Fibroblast of the aortic adventitia (primary cell): ENCODE measurements around the gene GATA5. TPM values are rescaled to one million over a fixed set of nuclear protein-coding genes. Genes with fewer than 3 reads are reported as not detected.

ENCODE experiments used
- DNase-seq: peaks from one replicate; pipeline ENCODE4 v3.0.0-alpha.2; 2010; ENCODE audit warnings: low read depth
- H3K4me3 ChIP-seq: 2 replicates; pipeline ENCODE4 v1.5.1; 2011; ENCODE audit warnings: low read depth, mild to moderate bottlenecking, control low read depth, low read length, moderate library complexity
- CTCF ChIP-seq: IDR thresholded peaks from 2 replicates; pipeline ENCODE4 v1.5.1; 2011; ENCODE audit warnings: mild to moderate bottlenecking, low read length, control low read depth, inconsistent platforms; ENCODE audit not compliant: insufficient read depth
- total RNA-seq: library from RNA; depleted of rRNA; stranded (reverse); fragments of >200 nt; gene quantifications from 2 replicates; pipeline ENCODE4 v1.2.3, GENCODE V29; 2012; ENCODE audit warnings: low replicate concordance

GATA5 gene
- 0.08 TPM in 1 of 2 replicates, not detected in the other for total RNA-seq

- no peak within 1 kb of the TSS for H3K4me3 ChIP-seq
- no peak for TF ChIP-seq CTCF
These were observed at the start of gene GATA5 for GRCh38 chr20:62475772-62476055. GATA5 (minus strand) TSS chr20:62475995; CDS start chr20:62475521, 474 bp downstream.

GRCh38 chr20:62525014-62525413 lies 49.2 kb upstream of the GATA5 start:
- DNase-seq = no peak
- TF ChIP-seq CTCF = no peak
- no peak overlapping the region for H3K4me3 ChIP-seq

More at GRCh38 chr20:62475772-62476055, at the start of gene GATA5:
- no peak for DNase-seq

GRCh38 chr20:62524505-62524911 lies 48.7 kb upstream of the GATA5 start:
- DNase-seq = peak; percentile 27
- no peak for TF ChIP-seq CTCF
- no peak overlapping the region for H3K4me3 ChIP-seq

- TF ChIP-seq CTCF = no peak
- no peak for DNase-seq
- no peak overlapping the region for H3K4me3 ChIP-seq
These were observed 47.8 kb upstream of the GATA5 start for GRCh38 chr20:62523473-62524203.

- TF ChIP-seq CTCF = no peak
- DNase-seq = no peak
These were observed 47.1 kb upstream of the GATA5 start for GRCh38 chr20:62522748-62523396.

GRCh38 chr20:62519826-62520225 lies 44.0 kb upstream of the GATA5 start:
- H3K4me3 ChIP-seq = no peak overlapping the region
- no peak for TF ChIP-seq CTCF
- DNase-seq = no peak

More at GRCh38 chr20:62522748-62523396, 47.1 kb upstream of the GATA5 start:
- H3K4me3 ChIP-seq = no peak overlapping the region
